ENCODE results near the gene CLDN24.

DNA sequence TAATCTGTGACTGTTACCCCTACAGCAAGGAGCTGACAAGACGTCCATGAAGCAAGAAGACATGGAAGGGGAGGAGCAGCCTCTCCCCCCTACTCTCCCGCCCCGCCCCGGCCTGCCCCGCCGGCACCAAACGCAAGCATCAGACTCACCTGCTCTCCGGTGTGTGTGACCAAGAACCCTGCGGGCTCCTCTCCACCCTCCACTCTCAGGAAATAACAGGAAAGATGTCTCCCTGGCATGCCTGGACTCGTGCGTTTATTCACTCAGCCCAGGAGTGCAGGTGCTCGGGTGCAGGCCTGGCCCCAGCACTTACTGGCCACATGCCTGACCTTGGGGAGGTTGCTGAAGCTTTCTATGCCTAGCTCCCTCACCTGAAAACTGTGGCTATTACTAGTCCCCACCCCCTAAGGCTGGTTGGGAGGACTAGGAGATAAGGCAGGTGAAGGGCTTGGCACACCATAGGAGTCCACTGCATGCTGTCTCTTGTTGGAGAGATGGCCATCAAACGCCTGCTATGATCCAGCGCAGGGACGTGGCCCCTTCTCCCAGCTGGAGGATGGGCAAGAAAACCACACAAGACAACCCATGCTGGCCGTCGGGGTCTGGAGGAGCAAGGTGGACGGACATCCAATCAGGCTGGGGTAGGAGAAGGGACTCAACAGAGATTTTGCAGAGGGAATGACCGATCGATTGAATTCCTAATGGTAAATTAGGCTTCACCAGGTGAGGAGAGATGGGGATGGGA is 34.9 kb upstream of the CLDN24 start:
- TF ChIP-seq, protein P1, sequence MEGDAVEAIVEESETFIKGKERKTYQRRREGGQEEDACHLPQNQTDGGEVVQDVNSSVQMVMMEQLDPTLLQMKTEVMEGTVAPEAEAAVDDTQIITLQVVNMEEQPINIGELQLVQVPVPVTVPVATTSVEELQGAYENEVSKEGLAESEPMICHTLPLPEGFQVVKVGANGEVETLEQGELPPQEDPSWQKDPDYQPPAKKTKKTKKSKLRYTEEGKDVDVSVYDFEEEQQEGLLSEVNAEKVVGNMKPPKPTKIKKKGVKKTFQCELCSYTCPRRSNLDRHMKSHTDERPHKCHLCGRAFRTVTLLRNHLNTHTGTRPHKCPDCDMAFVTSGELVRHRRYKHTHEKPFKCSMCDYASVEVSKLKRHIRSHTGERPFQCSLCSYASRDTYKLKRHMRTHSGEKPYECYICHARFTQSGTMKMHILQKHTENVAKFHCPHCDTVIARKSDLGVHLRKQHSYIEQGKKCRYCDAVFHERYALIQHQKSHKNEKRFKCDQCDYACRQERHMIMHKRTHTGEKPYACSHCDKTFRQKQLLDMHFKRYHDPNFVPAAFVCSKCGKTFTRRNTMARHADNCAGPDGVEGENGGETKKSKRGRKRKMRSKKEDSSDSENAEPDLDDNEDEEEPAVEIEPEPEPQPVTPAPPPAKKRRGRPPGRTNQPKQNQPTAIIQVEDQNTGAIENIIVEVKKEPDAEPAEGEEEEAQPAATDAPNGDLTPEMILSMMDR (IDR thresholded peaks at IDR 0.05; ENCODE audit: insufficient read depth, low read length): no peak
- TF ChIP-seq POLR2AphosphoS5 (IDR thresholded peaks at IDR 0.05; ENCODE audit: low read depth): no peak
